Skin of body (tissue), 2 donors: ENCODE measurements around the gene WNT9A. TPM values are rescaled to one million over a fixed set of nuclear protein-coding genes. Genes with fewer than 3 reads are reported as not detected.
"Not testable (repeated sequence)": the region's sequence is repeated elsewhere in the genome, so short reads cannot be mapped to it uniquely, and the experiment has no call there.

Source experiments
- DNase-seq: peaks from one replicate; lab custom pipeline; 2025; lab: John Stamatoyannopoulos, UW
- total RNA-seq: library from RNA; depleted of rRNA; stranded (reverse); fragments of >200 nt; gene quantifications from one replicate; pipeline ENCODE4 v1.2.3, GENCODE V29; 2014

Gene WNT9A, protein sequence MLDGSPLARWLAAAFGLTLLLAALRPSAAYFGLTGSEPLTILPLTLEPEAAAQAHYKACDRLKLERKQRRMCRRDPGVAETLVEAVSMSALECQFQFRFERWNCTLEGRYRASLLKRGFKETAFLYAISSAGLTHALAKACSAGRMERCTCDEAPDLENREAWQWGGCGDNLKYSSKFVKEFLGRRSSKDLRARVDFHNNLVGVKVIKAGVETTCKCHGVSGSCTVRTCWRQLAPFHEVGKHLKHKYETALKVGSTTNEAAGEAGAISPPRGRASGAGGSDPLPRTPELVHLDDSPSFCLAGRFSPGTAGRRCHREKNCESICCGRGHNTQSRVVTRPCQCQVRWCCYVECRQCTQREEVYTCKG
- total RNA-seq: 1.5 TPM

DNA sequence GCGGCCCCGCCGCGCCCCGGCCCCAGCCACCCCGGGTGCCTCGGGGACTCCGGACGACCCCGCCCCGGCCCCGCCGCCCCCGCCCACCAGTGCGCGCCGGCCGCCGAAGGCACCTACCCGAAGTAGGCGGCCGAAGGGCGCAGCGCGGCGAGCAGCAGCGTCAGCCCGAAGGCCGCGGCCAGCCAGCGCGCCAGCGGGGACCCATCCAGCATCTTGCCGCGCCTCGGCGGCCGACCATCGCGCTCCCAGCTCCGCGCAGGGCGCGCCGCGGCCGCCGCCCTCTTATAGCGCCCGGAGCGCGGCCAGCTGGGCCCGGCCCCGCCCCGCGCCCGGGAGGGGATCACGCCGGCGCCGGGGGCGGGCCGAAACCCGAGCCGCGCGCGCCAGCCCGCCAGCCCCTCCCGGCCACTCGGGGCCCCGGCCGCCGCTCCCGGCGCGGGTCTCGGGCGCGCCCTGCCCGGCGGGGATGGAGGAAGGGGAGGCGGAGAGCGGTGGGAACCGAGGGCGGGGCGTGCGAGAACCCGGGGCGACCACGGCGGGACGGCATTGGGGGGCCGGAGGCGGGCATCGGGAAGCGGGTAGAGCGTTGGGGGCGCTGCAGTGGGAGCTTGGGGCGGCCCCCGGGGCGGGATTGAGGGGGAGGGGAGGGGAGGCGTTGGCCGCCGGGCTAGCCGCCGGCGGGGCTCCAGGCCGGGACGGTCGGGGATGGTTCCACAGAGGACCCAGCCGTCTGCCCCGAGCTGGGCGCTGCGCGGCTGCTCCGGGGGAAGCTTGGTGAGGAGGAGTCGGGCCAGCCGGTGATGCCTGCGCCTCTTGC, at the start of gene WNT9A:
Gene WNT9A, minus strand, starts transcription at position 257 of the 817 bp plus-strand sequence. Its CDS starts 45 bp downstream, at position 212.
- DNase-seq: no peak

DNA sequence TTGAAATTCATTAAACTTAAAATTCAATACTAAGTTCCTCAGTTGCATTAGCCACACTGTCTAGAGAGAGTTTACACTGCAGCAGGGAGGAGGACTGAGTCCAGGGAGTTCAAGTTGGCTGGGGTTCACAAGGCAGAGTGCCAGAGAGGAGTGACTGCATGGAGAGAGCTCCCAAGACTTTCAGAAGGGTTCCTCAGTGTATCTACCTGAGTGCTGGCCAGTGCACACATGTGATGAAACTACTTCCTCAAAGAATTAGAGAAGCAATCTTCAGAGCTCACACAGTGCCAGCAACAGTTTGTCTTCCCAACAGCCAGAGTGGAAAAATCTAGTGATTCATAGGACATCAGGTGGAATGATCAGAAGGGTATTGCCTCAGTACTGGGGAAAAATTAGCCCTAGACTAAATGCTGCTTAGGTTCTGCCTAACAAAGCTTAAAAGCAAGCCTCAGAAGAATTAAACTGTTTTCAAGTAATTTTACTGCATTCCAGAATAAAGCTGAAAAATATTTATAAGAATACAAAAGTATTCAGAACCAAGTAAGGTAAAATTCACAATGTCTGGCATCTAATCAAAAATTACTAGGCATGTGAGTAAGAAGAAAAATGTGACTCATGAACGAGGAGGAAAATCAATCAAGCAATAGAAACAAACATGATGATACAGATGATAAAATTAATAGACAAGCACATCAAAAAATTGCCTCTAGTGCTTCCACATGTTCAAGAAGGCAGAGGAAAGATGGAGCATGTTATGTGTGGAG, 48.6 kb upstream of the WNT9A start:
- DNase-seq: no peak

DNA sequence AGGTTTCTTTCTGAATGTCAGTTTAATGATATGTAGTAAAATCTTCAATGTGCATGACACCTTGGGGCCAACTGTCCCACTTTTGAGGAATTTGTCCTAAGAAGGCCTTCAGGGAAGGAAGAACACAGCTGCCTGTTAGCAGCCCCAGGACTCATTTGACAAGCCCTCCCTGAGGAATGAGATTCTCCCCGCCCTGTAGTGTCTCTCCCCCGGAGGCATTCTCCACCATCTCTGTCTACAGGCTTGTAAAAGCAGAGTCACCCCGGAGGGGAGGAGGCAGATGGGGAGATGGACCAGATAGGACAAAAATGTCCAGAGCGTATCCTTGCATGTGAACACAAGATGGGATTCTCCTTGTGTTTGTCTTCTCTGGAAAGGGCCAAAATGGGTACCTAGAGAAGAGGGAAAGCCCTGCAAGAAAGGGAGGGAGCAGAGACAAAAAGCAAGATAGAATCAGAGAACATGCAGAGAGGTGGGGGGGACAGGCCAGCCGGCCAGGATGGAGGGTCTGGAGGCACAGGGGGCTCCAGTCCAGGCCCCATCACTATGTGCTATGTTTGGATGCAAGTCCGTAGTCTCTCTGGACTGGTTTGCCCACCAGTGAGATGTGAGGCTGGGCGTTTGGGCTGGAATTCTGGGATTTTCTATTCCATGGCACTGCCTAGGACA, 47.0 kb upstream of the WNT9A start:
- DNase-seq: no peak

DNA sequence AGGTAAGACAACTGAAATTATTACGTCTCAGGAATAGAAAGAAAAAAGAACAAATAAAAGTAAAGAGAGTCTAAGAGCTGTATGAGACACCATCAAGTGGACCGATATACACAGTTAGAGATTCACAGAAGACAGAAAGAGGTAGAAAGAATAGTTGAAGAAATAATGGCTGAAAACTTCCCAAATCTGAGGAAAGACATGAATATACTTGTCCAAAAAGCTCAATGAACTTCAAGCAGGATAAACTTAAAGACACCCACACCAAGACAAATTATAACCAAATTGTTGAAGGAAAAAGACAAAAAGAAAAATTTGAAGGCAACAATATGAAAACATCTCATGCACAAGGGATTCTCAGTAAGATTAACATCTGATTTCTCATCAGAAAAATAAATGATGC, 39.4 kb upstream of the WNT9A start:
- DNase-seq: no peak

DNA sequence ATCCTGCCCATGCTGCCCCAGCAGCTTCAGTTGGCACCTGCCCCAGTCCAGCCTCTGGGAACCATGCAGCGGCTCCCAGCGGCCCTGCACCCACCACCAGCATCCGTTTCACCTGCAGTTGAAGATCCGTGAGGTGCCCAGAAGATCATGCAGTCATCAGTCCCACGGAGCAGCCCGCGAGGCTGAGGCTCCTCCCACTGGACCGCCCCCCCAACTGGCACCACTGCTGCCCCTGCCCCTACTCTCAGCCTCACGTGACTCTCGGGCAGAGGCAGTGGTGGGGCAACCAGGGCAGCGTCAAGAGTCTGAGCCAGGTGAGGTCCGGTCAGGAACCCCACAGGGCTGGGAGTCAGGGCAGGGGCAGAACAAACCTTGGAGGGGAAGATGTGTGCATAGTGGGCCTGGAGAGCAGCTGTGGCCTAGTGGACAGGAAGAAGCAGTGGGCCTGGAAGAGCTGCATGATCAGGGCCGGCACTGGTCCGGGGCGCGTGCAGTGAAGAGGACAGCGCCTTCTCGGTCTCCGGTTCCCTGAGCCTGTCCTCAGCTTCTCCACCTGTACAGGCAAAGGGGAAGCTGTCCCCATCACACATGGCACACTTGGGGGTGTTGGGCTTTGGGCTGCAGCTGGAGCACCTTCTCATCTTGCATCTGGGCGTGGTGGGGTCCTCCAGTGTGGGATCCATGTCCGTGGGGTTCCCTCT, 28.0 kb upstream of the WNT9A start:
- DNase-seq: not testable (repeated sequence)

DNA sequence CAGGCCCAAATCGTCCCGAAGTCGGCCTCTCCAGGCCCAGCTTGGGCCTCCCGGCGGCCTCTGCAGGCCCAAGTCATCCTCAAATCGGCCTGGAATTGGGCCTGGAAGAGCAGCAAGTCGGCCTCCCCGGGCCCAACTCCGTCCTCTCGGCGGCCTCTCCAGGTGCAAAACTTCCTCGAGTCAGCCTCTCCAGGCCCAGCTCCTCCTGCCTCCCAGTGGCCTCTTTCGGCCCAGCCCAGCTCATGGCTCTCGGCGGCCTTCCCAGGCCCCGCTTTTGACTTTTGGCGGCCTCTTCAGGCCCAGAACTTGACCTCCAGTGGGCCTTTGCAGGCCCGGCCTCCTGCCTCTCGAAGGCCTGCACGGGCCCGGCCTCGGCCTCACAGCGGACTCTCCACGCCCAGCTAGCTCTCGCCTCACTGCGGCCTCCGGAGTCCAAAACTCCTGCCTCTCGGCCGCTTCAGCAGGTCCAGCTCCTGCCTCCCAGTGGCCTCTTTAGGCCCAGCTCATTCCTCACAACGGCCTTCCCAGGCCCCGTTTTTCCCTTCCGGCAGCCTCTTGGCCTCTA, 26.1 kb upstream of the WNT9A start:
- DNase-seq: not testable (repeated sequence)

DNA sequence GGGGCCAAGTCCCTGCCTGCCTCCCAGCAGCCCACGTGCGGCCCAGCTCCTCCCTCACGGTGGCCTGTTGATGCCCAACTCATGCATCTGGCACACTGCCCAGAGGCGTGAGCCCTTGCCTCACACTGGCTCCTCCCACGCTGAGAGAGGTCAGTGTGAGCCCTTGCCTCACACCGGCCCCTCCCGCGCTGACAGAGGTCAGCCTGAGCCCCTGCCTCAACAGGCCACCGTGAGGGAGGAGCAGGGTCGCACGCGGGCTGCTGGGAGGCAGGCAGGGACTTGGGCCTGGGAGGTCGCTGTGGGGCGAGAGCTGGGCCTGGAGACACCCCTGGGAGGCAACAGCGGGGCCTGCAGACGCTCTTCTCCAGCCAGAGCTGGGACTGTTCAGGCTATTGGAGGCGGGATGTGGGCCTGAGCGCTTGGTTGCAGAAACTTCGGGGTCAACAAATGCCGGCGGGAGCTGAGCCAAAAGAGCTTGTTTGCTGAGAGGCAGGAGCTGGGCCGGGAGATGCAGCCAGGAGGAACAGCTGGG, 25.2 kb upstream of the WNT9A start:
- not testable (repeated sequence) for DNase-seq

DNA sequence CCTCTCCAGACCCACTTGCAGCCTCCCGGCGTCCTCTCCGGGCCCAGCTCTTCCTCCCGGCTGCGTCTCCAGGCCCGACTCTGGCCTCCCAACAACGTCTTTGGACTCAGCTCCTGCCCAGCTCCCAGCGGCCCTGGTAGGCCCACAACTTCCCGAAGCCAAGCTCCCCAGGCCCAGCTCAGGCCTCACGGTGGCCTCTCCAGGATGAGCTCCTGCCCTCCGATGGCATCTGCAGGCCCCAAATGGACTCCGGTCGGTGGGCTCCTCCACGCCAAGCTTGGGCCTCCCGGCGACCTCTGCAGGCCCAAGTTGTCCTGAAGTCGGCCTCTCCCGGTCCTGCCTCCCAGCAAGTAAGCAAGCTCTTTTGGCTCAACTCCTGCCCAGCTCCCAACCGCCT, 24.5 kb upstream of the WNT9A start:
- DNase-seq: not testable (repeated sequence)

DNA sequence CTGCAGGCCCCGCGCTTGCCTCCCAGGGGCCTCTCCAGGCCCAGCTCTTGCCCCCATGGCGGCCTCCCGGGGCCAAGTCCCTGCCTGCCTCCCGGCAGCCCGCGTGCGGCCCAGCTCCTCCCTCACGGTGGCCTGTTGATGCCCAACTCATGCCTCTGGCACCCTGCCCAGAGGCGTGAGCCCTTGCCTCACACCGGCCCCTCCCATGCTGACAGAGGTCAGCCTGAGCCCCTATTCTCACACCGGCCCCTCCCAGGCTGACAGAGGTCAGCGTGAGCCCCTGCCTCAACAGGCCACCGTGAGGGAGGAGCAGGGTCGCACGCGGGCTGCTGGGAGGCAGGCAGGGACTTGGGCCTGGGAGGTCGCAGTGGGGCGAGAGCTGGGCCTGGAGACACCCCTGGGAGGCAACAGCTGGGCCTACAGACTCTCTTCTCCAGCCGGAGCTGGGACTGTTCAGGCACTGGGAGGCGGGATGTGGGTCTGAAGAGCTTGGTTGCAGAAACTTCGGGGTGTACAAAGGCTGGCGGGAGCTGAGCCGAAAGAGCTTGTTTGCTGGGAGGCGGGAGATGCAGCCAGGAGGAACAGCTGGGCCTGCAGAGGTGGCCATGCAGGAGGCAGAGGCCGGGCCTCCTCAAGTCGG, 24.0 kb upstream of the WNT9A start:
- not testable (repeated sequence) for DNase-seq

DNA sequence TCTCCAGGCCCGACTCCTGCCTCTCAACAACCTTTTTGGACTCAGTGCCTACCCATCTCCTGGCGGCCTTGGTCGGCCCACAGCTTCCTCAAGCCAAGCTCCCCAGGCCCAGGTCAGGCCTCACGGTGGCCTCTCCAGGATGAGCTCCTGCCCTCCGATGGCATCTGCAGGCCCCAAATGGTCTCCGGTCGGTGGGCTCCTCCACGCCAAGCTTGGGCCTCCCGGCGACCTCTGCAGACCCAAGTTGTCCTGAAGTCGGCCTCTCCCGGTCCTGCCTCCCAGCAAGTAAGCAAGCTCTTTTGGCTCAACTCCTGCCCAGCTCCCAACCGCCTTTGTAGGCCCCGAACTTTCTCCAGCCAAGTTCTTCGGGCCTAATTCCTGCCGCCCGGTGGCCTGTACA, 23.5 kb upstream of the WNT9A start:
- DNase-seq: not testable (repeated sequence)

DNA sequence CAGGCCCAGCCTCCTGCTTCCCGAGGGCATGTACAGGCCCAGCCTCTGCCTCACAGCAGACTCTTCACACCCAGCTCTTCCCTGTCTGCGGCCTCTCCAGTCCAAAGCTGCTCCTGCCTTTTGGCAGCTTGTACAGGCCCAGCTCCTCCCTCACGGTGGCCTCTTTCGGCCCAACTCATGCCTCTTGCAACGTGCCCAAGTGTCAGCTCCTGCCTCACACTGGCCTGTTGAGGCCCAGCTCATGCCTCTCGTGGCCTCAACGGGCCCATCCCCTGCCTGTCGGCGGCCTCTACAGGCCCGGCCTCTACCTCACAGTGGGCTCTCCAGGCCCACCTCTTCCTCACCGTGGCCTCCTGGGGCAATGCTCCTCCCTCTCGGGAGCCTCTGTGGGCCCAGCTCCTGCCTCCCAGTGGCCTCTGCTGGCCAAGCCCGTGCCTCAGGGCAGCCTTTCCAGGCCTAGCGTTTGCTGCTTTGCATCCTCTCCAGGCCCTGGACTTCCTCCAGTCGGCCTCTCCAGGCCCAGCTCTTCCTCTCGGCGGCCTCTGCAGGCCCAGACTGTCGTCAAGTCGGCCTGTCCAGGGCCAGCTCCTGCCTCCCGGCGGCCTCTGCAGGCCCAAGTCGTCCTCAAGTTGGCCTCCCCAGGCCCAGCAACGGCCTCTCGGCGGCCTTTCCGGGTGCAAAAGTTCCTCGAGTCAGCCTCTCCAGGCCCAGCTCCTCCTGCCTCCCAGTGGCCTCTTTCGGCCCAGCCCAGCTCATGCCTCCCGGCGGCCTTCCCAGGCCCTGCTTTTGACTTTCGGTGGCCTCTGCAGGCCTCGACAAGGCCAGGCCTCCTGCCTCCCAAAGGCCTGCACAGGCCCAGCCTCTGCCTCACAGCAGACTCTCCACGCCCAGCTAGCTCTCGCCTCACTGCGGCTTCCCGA, 22.6 kb upstream of the WNT9A start:
- not testable (repeated sequence) for DNase-seq

DNA sequence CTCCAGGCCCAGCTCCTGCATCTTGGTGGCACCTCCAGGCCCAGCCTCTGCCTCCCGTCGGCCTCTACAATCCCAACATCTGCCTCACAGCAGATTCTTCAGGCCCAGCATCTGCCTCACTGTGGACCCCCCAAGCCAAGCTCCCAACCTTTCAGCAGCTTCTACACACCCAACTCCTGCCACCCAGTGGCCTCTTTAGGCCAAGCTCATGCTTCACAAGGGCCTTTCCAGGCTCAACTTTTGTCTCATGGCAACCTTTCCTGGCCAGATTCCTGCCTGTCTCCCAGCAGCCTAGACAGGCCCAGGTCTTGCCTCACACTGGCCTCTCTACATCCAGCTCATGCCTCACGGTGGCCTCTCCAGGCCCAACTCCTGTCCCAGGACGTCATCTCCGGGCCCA, 20.1 kb upstream of the WNT9A start:
- not testable (repeated sequence) for DNase-seq

DNA sequence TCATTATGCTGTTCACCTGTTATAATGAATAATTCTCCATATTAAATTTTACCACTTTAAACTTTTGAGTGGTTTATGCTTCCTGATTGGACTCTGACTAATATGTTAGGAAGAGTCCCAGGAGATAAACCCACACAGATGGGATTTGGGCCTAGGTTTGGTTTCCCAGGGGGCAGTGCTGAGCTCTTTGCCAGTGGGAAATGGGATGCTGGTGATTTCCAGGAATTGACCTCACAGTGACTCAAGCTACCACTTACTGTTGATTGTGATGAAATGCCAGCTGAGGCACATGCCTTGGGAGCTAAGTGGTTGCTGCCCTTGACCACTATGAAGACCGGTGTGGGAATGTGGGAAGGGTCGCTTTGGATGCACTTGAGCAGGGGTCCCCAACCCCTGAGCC, 19.0 kb upstream of the WNT9A start:
- not testable (repeated sequence) for DNase-seq

DNA sequence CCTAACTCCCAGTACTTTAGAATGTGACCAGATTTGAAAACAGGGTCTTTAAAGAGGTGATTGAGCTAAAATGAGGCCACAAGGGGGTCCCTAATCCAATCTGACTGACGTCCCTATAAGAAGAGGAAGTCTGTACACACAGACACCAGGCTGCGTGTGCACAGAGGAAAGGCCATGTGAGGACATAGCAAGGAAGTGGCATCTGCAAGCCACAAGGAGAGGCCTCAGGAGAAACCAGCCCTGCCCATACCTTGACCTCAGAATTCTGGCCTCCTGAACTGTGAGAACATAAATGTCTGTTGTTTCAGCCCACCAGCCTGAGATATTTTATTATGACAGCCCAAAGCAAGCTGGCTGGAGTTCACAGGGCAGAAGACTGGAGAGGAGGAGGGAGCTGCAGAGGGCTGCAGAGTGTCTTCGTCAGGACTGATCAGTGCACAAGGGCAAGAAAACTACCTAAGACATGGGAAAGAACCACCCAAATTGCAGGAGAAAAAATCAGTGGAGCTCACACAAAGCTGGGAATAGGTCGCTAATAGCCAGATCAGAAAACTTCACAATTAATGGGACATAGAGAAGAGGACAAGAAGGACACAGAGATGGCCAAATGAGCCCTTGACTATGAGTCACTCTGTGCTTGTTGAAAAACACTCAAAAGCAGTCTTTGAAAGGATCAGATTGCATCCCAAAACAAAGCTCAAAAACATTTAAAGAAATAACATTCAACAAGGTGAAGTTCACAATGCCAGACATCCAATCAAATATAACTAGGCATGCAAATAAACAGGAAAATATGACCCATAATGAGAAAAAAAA, 14.1 kb upstream of the WNT9A start:
- no peak for DNase-seq

DNA sequence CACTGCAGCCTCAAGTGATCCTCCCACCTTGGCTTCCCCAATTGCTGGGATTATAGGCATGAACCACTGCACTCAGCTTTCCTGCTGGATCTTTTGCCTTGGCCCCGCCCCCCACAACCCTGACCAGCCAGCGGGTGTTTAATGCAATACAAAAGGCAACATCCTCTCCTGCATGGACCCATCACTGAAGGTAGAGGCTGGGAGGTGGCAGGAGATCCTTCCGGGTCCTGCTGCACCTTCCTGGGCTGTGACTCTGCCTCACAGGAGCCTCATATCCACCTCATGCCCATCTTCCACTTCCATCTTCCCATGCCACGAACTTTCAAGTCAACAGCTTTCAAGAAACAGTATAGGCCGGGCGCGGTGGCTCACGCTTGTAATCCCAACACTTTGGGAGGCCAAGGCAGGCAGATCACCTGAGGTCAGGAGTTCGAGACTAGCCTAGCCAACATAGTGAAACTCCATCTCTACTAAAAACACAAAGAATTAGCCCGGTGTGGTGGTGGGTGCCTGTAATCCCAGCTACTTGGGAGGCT, 11.7 kb upstream of the WNT9A start:
- no peak for DNase-seq

DNA sequence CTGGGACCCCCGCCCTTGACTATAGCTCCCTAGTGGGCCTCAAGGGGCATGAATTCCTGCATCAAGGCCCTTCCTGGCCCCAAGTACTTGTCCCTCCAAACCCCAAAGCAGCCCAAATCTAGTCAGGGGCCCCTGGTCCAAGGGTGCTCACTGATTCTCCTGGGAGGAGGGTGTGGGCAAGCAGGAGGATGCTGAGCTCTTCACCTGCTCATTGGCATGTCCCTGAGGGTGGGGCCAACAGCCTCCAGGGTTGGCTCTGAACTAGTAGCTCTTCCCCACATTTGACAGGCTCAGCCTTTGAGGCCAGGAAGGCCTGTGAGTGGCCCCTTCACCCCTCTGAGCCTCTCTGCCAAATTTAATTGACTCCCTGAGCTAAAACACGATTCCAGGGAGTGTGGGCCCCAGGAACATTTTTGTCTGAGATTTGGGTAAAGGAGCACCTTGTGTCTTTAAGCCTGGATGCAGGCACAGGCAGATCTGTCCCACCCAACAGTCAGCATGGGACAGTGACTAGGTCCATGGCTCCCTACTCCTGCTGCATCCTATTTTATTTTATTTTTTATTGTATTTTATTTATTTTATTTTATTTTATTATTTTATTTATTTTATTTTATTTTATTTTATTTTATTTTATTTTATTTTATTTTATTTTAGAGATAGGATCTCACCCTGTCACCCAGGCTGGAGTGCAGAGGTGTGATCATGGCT, 11.0 kb upstream of the WNT9A start:
- DNase-seq: no peak

DNA sequence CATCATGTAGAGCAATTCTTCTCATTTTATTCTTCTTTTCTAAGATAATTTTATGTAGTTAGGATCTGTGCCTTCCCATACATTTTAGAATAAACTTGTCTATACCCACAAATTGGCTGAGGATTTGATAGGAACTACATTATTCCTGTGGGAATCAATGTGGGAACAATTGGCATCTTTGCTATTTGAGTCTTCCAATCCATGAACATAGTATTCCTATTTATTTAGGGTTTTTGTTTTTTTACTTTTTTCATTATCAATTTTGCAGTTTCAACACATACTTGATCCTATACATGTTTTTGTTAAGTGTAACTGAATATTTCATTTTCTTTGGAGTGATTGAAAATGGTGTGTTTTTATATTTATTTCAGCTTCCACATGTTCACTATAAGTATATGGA, 8.1 kb upstream of the WNT9A start:
- DNase-seq: no peak
